ENCODE results near the gene LDHAL6B. TPM values are rescaled to one million over a fixed set of nuclear protein-coding genes. Genes with fewer than 3 reads are reported as not detected.

Gene LDHAL6B
- total and polyA plus RNA-seq, 2 of the 8 experiments (the other 6 are each of a cell fraction or from before 2014, with no cell fraction given): not detected

GRCh38 chr15:59217876-59218498 is 11.3 kb downstream of the LDHAL6B start:
- Histone ChIP-seq H4K91ac (replicated peaks; ENCODE audit: insufficient read length, low read length) (no peak overlapping the region), H2AK5ac (ENCODE audit: low read depth, low read length) (no peak overlapping the region), H3K4me2 (ENCODE audit: insufficient read depth in 1 of 2, low read depth in 2 of 2, low read length in 2 of 2) (no peak overlapping the region), H4K5ac (ENCODE audit: insufficient read length, low read depth, low read length) (no peak overlapping the region), H3K36me3 (ENCODE audit: control insufficient read depth in 2 of 4, insufficient read depth in 4 of 4, low read length in 3 of 4) (peaks cover 3 to 38% (median 15%) of the 10 kb centered on the region in 4 experiments; a peak in 6 of 8 replicates), H4K20me1 (replicated peaks in 1 of 2; ENCODE audit: control insufficient read depth in 1 of 2, insufficient read depth in 2 of 2, low read length in 2 of 2) (no peaks in the 10 kb centered on the region), H3K23me2 (ENCODE audit: low read depth, low read length) (no peaks in the 10 kb centered on the region), H3K27me3 (replicated peaks in 1 of 4; ENCODE audit: control insufficient read depth in 3 of 4, extremely low read depth in 1 of 4, insufficient read depth in 3 of 4, low read length in 3 of 4) (no peaks in the 10 kb centered on the region), H3K56ac (replicated peaks; ENCODE audit: insufficient read length, low read depth, low read length) (no peak overlapping the region), H3K4me1 (replicated peaks in 1 of 4; ENCODE audit: control insufficient read depth in 3 of 4, insufficient read depth in 4 of 4, low read length in 3 of 4) (no peaks in the 10 kb centered on the region), H2BK15ac (ENCODE audit: low read length) (no peak overlapping the region), H2BK5ac (ENCODE audit: low read depth, low read length) (no peak overlapping the region), H2BK120ac (replicated peaks; ENCODE audit: low read depth, low read length) (no peak overlapping the region), H3K14ac (ENCODE audit: insufficient read length) (no peak overlapping the region), H3K4me3 (ENCODE audit: extremely low read depth in 1 of 4, insufficient read depth in 2 of 4, low read depth in 3 of 4, low read length in 4 of 4) (no peak overlapping the region), H3K79me2 (ENCODE audit: control insufficient read depth in 1 of 2, insufficient read depth in 2 of 2, low read length in 2 of 2) (no peaks in the 10 kb centered on the region), H3K23ac (ENCODE audit: insufficient read length) (no peak overlapping the region), H3K79me1 (ENCODE audit: low read depth, low read length) (no peaks in the 10 kb centered on the region), H2AFZ (ENCODE audit: low read length) (no peak overlapping the region), H2BK12ac (ENCODE audit: low read depth, low read length) (no peak overlapping the region), H2BK20ac (ENCODE audit: low read length) (no peak overlapping the region), H3K27ac (ENCODE audit: low read depth, low read length) (no peak overlapping the region), H3K4ac (replicated peaks; ENCODE audit: insufficient read length, low read depth, low read length) (no peak overlapping the region), H4K8ac (ENCODE audit: extremely low read depth, insufficient read depth, low read length) (no peak overlapping the region), H3K9me3 (ENCODE audit: insufficient read depth in 2 of 2, low read depth in 1 of 2, low read length in 1 of 2) (no peaks in the 10 kb centered on the region), H3K18ac (ENCODE audit: extremely low read depth, low read length) (no peak overlapping the region), H3K9ac (replicated peaks in 1 of 4; ENCODE audit: extremely low read depth in 1 of 4, low read depth in 3 of 4, low read length in 3 of 4) (no peak overlapping the region)
- no peak for TF ChIP-seq SP1 (IDR thresholded peaks at IDR 0.05; ENCODE audit: low read depth, low read length)
- TF ChIP-seq MAX (IDR thresholded peaks at IDR 0.05): no peak
- TF ChIP-seq SIN3A (conservative IDR thresholded peaks at IDR 0.05 in 1 of 2, IDR thresholded peaks at IDR 0.05 in 1 of 2; ENCODE audit: low read depth in 1 of 2, low read length in 2 of 2): no peak
- TF ChIP-seq HDAC2 (IDR thresholded peaks at IDR 0.05; ENCODE audit: borderline replicate concordance in 1 of 2, low read depth in 2 of 2, low read length in 2 of 2): no peak
- no peak for TF ChIP-seq MAFK (IDR thresholded peaks at IDR 0.05; ENCODE audit: low read depth, low read length)
- no peak for TF ChIP-seq TAF1 (IDR thresholded peaks at IDR 0.05; ENCODE audit: low read depth, low read length)
- no peak for TF ChIP-seq NANOG (IDR thresholded peaks at IDR 0.05; ENCODE audit: insufficient read depth, low read depth, low read length, poor library complexity, severe bottlenecking)
- TF ChIP-seq SP2 (IDR thresholded peaks at IDR 0.05; ENCODE audit: low read length): no peak
- TF ChIP-seq SAP30 (IDR thresholded peaks at IDR 0.05; ENCODE audit: insufficient read depth, insufficient replicate concordance, low read length): no peak
- ChIA-PET CTCF (ENCODE audit: partially characterized antibody) (interaction anchor here (0.7 to 2.5 kb wide), 6 partner anchors 9 to 1211 kb away, joined by 3 to 7 read pairs (median 4); no protein-coding TSS in a partner anchor), POLR2A (ENCODE audit: partially characterized antibody) (interaction anchor here (0.5 to 0.6 kb wide), 2 partner anchors 141 to 281 kb away, joined by 3 read pairs; no protein-coding TSS in a partner anchor)
- 80% methylated on average over 14 of the region's 14 CpGs; no CpG with 5 or more reads in 1 of the 2 experiments for WGBS, 2 experiments (ENCODE audit: extremely low coverage in 1 of 2, insufficient coverage in 1 of 2, insufficient read length in 1 of 2, insufficient replicate concordance in 2 of 2, low coverage in 1 of 2, low lambda C conversion rate in 2 of 2, missing lambda C conversion rate in 1 of 2)
- no peak for FAIRE-seq
- no peak for DNase-seq (ENCODE audit: low read depth in 1 of 2, low spot score in 2 of 2)

Data from H1 (cell line).